BJ (cell line): Measurements from ENCODE around the gene NBDY. TPM values are rescaled to one million over a fixed set of nuclear protein-coding genes. Genes with fewer than 3 reads are reported as not detected.

Experiments used
- CTCF ChIA-PET: fragments of 350-600 bp; formaldehyde crosslinking; extraction: SDS; loops from one replicate; lab custom pipeline; 2021; ENCODE audit warnings: antibody characterized with exemption, inconsistent platforms; lab: Yijun Ruan, JAX
- POLR2A ChIA-PET: fragments of 300-600 bp; sonication (Branson Sonifier 250); formaldehyde crosslinking; extraction: SDS; loops from one replicate; lab custom pipeline; 2021; ENCODE audit warnings: antibody characterized with exemption; lab: Charles Lee
- DNase-seq: peaks from one replicate; pipeline ENCODE4 v3.0.0-alpha.2; 2011; ENCODE audit warnings: low read depth
- H3K27me3 ChIP-seq: 2 replicates; pipeline ENCODE4 v1.6.0; 2011; ENCODE audit warnings: low read length; ENCODE audit not compliant: control insufficient read depth, insufficient read depth
- H3K36me3 ChIP-seq: 2 replicates; pipeline ENCODE4 v1.5.1; 2011; ENCODE audit warnings: low read length; ENCODE audit not compliant: control insufficient read depth, insufficient read depth
- H3K4me3 ChIP-seq: 2 replicates; pipeline ENCODE4 v1.5.1; 2011; ENCODE audit warnings: low read depth, mild to moderate bottlenecking, control low read depth, low read length
- CTCF ChIP-seq: IDR thresholded peaks from 2 replicates; pipeline ENCODE4 v1.5.1; 2011; ENCODE audit warnings: low read depth, mild to moderate bottlenecking, control low read depth, inconsistent platforms, low read length, moderate library complexity; ENCODE audit not compliant: insufficient read depth
- polyA plus RNA-seq: library from polyadenylated mRNA; depleted of rRNA; stranded (reverse); fragments of >200 nt; gene quantifications from 2 replicates; pipeline ENCODE4 v1.2.3, GENCODE V29; 2011

NBDY gene
- polyA plus RNA-seq, 1 experiment = 38.8 TPM

DNA sequence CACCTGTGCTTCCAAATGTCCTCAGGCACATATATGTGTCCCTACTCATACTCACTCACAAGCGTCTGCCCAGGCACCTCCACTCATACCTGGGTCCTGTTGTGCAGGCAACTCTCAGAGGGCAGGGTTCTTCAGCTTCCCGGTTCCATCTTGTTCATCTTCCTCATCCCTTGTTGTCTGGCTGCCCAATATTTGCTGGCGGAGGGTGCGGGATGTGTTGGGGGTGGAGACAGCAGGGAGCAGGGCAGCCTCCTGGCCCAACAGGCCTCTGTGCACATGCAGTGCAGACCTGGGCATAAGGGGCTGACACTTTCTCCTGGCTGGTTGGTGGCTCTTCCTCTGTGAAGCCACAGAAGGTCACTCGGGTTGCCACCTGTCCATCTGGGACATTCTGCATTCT lies 32.1 kb downstream of the NBDY start:
- TF ChIP-seq CTCF = no peak
- DNase-seq = no peak
- POLR2A ChIA-PET = no interaction called here
- Histone ChIP-seq H3K4me3 (no peak overlapping the region), H3K36me3 (peaks cover 2% of the 10 kb centered on the region; the same call in 1 of the 2 replicates), H3K27me3 (no peaks in the 10 kb centered on the region)
- CTCF ChIA-PET = no interaction called here

- H3K27me3 ChIP-seq = no peaks in the 10 kb centered on the region
- no peak overlapping the region for H3K4me3 ChIP-seq
- ChIA-PET CTCF (no interaction called here), POLR2A (no interaction called here)
- no peak for DNase-seq
- TF ChIP-seq CTCF = no peak
- H3K36me3 ChIP-seq = peaks cover 2% of the 10 kb centered on the region; the same call in 1 of the 2 replicates
These were observed 33.2 kb downstream of the NBDY start for GRCh38 chrX:56762220-56762619.

GRCh38 chrX:56762707-56763555 lies 33.9 kb downstream of the NBDY start:
- ChIA-PET POLR2A (no interaction called here), CTCF (interaction anchor here (0.8 kb wide), 1 partner anchor 225 kb away, joined by 3 read pairs; no protein-coding TSS in a partner anchor)
- TF ChIP-seq CTCF = no peak
- H3K27me3 ChIP-seq = no peaks in the 10 kb centered on the region
- no peak overlapping the region for H3K4me3 ChIP-seq
- DNase-seq = no peak
- H3K36me3 ChIP-seq = peaks cover 2% of the 10 kb centered on the region; the same call in 1 of the 2 replicates

GRCh38 chrX:56763556-56764152 lies 34.6 kb downstream of the NBDY start:
- H3K4me3 ChIP-seq = no peak overlapping the region
- CTCF ChIA-PET = interaction anchor here (0.6 to 1.0 kb wide), 5 partner anchors 215 to 1418 kb away, joined by 3 to 8 read pairs (median 3); no protein-coding TSS in a partner anchor
- DNase-seq = no peak
- H3K36me3 ChIP-seq = peaks cover 2% of the 10 kb centered on the region; the same call in 1 of the 2 replicates
- no peak for TF ChIP-seq CTCF
- no peaks in the 10 kb centered on the region for H3K27me3 ChIP-seq
- POLR2A ChIA-PET = no interaction called here

GRCh38 chrX:56764153-56764974 lies 35.3 kb downstream of the NBDY start:
- peak; percentile 46 for TF ChIP-seq CTCF
- POLR2A ChIA-PET = no interaction called here
- Histone ChIP-seq H3K4me3 (no peak overlapping the region), H3K27me3 (no peaks in the 10 kb centered on the region), H3K36me3 (peaks cover 2% of the 10 kb centered on the region; the same call in 1 of the 2 replicates)
- CTCF ChIA-PET = interaction anchor here (0.6 to 1.0 kb wide), 7 partner anchors 8 to 1417 kb away, joined by 3 to 8 read pairs (median 3); no protein-coding TSS in a partner anchor
- DNase-seq = no peak
